Measurements from ENCODE around the gene POU6F1.

DNA sequence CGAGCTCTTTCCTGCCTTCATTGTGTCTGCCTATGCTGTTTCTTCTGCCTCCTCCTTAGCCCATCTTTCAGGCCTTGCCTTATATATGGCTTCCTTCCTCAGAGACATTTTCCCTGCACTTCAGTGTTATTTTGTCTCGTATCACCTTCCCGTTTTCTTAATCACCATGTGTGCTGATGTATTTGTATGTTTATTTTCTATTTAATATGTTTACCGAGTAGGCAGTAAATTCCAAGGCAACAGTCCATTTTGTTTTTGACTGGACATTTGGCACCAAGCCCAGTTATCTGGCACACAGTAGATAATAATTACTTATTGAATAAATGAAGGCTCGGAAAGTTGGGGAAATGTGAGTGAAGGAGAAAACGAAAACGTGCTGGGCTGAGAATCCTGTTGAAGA is 4.6 kb upstream of the POU6F1 start:
- TF ChIP-seq POLR2AphosphoS5 (IDR thresholded peaks at IDR 0.05) (no peak), POLR2A (IDR thresholded peaks at IDR 0.05) (no peak), EP300 (IDR thresholded peaks at IDR 0.05) (no peak)
- TF ChIP-seq, protein P1, sequence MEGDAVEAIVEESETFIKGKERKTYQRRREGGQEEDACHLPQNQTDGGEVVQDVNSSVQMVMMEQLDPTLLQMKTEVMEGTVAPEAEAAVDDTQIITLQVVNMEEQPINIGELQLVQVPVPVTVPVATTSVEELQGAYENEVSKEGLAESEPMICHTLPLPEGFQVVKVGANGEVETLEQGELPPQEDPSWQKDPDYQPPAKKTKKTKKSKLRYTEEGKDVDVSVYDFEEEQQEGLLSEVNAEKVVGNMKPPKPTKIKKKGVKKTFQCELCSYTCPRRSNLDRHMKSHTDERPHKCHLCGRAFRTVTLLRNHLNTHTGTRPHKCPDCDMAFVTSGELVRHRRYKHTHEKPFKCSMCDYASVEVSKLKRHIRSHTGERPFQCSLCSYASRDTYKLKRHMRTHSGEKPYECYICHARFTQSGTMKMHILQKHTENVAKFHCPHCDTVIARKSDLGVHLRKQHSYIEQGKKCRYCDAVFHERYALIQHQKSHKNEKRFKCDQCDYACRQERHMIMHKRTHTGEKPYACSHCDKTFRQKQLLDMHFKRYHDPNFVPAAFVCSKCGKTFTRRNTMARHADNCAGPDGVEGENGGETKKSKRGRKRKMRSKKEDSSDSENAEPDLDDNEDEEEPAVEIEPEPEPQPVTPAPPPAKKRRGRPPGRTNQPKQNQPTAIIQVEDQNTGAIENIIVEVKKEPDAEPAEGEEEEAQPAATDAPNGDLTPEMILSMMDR (IDR thresholded peaks at IDR 0.05) = no peak

Measured in upper lobe of left lung (tissue), 4 donors.